Left ventricle myocardium inferior (tissue), 1 donor: Measurements from ENCODE around the gene XCL2. TPM values are rescaled to one million over a fixed set of nuclear protein-coding genes. Genes with fewer than 3 reads are reported as not detected.
"Not testable (repeated sequence)": the region's sequence is repeated elsewhere in the genome, so short reads cannot be mapped to it uniquely, and the experiment has no call there.

Experiments used
- DNase-seq: peaks from one replicate; pipeline ENCODE4 v3.0.0-alpha.2; 2020
- H3K27ac ChIP-seq: fragments of 200-600 bp; replicated peaks from 2 replicates; pipeline ENCODE4 v1.8.0; 2021
- H3K27me3 ChIP-seq: fragments of 200-600 bp; 2 replicates; pipeline ENCODE4 v1.8.0; 2021; ENCODE audit warnings: low read depth
- H3K36me3 ChIP-seq: fragments of 200-600 bp; 2 replicates; pipeline ENCODE4 v1.8.0; 2021
- H3K4me1 ChIP-seq: fragments of 200-600 bp; 2 replicates; pipeline ENCODE4 v1.8.0; 2021
- H3K4me3 ChIP-seq: fragments of 200-600 bp; 2 replicates; pipeline ENCODE4 v1.8.0; 2021; ENCODE audit warnings: mild to moderate bottlenecking, moderate library complexity
- H3K9me3 ChIP-seq: fragments of 200-600 bp; replicated peaks from 2 replicates; pipeline ENCODE4 v1.8.0; 2021
- intact Hi-C: fragments of 100-400 bp; cut with micrococcal nuclease; formaldehyde crosslinking; loops from one replicate; pipeline ENCODE4 v1.11.0; 2022
- long read RNA-seq: library from polyadenylated mRNA; unstranded; transcript quantifications from one replicate; pipeline ENCODE4 v2.0.0, GENCODE V29; 2021
- total RNA-seq: library from RNA; stranded (reverse); fragmentation: NEBNext Ultra II Directional; extraction: Animal tissue kit (Norgen Biotek cat#: 25700); gene quantifications from one replicate; pipeline ENCODE4 v1.2.1, GENCODE V29; 2021
- TF ChIP-seq, protein P1 (sequence below): fragments of 200-600 bp; IDR thresholded peaks from 2 replicates; pipeline ENCODE4 v1.8.0; 2021; ENCODE audit warnings: antibody characterized with exemption, mild to moderate bottlenecking, borderline replicate concordance
- donor health status: DM: no; HTN: yes; CAD: no; lungs with severe emphysema.

The XCL2 gene, protein sequence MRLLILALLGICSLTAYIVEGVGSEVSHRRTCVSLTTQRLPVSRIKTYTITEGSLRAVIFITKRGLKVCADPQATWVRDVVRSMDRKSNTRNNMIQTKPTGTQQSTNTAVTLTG
- 0.58 TPM for total RNA-seq
- long read RNA-seq: 0 reads

- H3K9me3 ChIP-seq, H3K27me3 ChIP-seq, intact Hi-C loops, H3K36me3 ChIP-seq, H3K4me3 ChIP-seq, H3K4me1 ChIP-seq, DNase-seq, H3K27ac ChIP-seq: not testable (repeated sequence)
Measured at GRCh38 chr1:168543840-168544498, at the start of gene XCL2. Gene XCL2 (minus strand): TSS chr1:168543997. CDS start chr1:168543964, 33 bp downstream.

DNA sequence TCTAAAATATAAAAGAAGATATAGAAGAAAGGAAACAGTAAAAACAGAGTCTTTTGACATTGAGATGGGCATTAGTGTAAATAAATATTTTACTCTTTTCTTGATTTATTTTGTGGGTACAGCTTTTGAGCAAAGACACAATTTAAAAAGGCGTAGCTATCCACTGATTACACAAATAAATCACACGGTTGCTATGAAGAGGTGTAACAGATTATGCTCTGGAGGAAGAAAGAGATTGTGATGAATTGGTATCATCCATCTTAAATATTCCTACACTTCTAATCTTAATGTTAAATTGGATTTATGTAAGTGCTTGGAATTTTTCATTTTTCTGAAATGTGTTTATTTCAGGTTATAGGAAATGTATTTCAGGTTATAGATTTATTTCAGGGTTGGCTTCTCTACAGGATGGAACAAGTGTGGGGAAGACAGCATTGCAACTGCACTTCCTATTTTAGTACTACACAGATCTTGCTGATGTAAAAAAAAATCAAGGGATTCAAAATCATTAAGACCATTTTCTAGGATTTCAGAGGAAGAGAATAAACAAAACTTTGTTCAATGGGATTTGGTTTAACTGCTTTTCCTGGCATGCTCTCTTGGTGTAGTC lies 47.9 kb upstream of the XCL2 start:
- Histone ChIP-seq H3K4me1 (no peaks in the 10 kb centered on the region), H3K9me3 (peaks cover 9% of the 10 kb centered on the region), H3K36me3 (no peaks in the 10 kb centered on the region), H3K27ac (no peak overlapping the region), H3K27me3 (no peaks in the 10 kb centered on the region), H3K4me3 (no peak overlapping the region)
- TF ChIP-seq, protein P1, sequence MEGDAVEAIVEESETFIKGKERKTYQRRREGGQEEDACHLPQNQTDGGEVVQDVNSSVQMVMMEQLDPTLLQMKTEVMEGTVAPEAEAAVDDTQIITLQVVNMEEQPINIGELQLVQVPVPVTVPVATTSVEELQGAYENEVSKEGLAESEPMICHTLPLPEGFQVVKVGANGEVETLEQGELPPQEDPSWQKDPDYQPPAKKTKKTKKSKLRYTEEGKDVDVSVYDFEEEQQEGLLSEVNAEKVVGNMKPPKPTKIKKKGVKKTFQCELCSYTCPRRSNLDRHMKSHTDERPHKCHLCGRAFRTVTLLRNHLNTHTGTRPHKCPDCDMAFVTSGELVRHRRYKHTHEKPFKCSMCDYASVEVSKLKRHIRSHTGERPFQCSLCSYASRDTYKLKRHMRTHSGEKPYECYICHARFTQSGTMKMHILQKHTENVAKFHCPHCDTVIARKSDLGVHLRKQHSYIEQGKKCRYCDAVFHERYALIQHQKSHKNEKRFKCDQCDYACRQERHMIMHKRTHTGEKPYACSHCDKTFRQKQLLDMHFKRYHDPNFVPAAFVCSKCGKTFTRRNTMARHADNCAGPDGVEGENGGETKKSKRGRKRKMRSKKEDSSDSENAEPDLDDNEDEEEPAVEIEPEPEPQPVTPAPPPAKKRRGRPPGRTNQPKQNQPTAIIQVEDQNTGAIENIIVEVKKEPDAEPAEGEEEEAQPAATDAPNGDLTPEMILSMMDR: no peak
- DNase-seq: no peak
- intact Hi-C loops: no loop called here

GRCh38 chr1:168591066-168591465 lies 47.3 kb upstream of the XCL2 start:
- Histone ChIP-seq H3K4me3 (no peak overlapping the region), H3K9me3 (peaks cover 3% of the 10 kb centered on the region), H3K4me1 (peaks cover 1% of the 10 kb centered on the region), H3K36me3 (no peaks in the 10 kb centered on the region), H3K27ac (no peak overlapping the region), H3K27me3 (no peaks in the 10 kb centered on the region)
- TF ChIP-seq, protein P1: no peak
- no peak for DNase-seq
- intact Hi-C loops: no loop called here

- peaks cover 14% of the 10 kb centered on the region for H3K4me1 ChIP-seq
- H3K36me3 ChIP-seq: no peaks in the 10 kb centered on the region
- H3K4me3 ChIP-seq: no peak overlapping the region
- TF ChIP-seq, protein P1: no peak
- DNase-seq: no peak
- intact Hi-C loops: no loop called here
- no peaks in the 10 kb centered on the region for H3K27me3 ChIP-seq
- no peak overlapping the region for H3K27ac ChIP-seq
- H3K9me3 ChIP-seq: no peaks in the 10 kb centered on the region
Measured at GRCh38 chr1:168589167-168589566, 45.4 kb upstream of the XCL2 start.

DNA sequence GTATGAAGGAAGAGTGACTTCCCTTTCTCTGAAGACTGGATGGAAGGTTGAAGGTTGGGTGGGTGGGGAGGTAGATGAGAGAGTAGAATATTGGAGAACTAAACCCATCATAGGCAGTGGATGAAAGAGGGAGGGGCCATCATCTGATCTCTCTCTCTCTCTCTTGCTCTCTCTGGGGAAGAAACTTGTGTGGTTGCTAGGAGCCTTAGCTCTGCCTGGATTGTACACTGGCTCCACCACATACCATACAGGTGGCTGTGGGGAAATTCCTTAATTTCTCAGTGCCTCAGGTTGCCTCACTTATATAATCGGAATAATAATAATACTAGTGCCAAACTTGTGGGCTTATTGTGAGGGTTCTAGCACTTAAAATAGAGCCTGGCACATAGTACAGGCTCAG lies 42.1 kb upstream of the XCL2 start:
- intact Hi-C loops: no loop called here

More for the DNA sequence above, 42.1 kb upstream of the XCL2 start:
- Histone ChIP-seq H3K4me1 (peaks cover 14% of the 10 kb centered on the region), H3K27me3 (no peaks in the 10 kb centered on the region), H3K27ac (no peak overlapping the region), H3K36me3 (no peaks in the 10 kb centered on the region), H3K4me3 (no peak overlapping the region), H3K9me3 (no peaks in the 10 kb centered on the region)
- TF ChIP-seq, protein P1: no peak
- DNase-seq: no peak
